NB4 (cell line): ENCODE results near the gene DPF1.
"Not testable (repeated sequence)": the region's sequence is repeated elsewhere in the genome, so short reads cannot be mapped to it uniquely, and the experiment has no call there.

ENCODE experiments used
- DNase-seq: peaks from one replicate; pipeline ENCODE4 v3.0.0; 2010; ENCODE audit warnings: low read depth
- H3K4me3 ChIP-seq: one replicate; pipeline ENCODE4 v1.5.1; 2011; ENCODE audit warnings: mild to moderate bottlenecking, low read depth, low read length, moderate library complexity
- CTCF ChIP-seq: IDR thresholded peaks from one replicate; pipeline ENCODE4 v1.5.1; 2012; ENCODE audit warnings: low read depth, low read length
- MAX ChIP-seq: IDR thresholded peaks from 2 replicates; pipeline ENCODE4 v1.6.1; 2011; ENCODE audit warnings: low read depth, low read length
- MYC ChIP-seq: IDR thresholded peaks from 2 replicates; pipeline ENCODE4 v1.6.1; 2011; ENCODE audit warnings: low read depth, low read length
- POLR2A ChIP-seq: IDR thresholded peaks from 2 replicates; pipeline ENCODE4 v1.6.1; 2011; ENCODE audit warnings: mild to moderate bottlenecking; ENCODE audit not compliant: insufficient read length; ENCODE audit errors: extremely low read depth

The DPF1 gene

GRCh38 chr19:38265921-38266429 lies 42.0 kb upstream of the DPF1 start:
- DNase-seq: no peak
- TF ChIP-seq CTCF (no peak), MAX (no peak), MYC (no peak), POLR2A (no peak)

GRCh38 chr19:38265213-38265861 lies 41.3 kb upstream of the DPF1 start:
- DNase-seq: no peak
- no peak overlapping the region for H3K4me3 ChIP-seq
- TF ChIP-seq MYC (no peak), POLR2A (no peak), CTCF (no peak), MAX (no peak)

More at GRCh38 chr19:38265921-38266429, 42.0 kb upstream of the DPF1 start:
- H3K4me3 ChIP-seq: no peak overlapping the region

GRCh38 chr19:38264486-38265212 lies 40.6 kb upstream of the DPF1 start, which contains the start of gene SPINT2:
Gene SPINT2 (plus strand): TSS chr19:38264573. CDS start chr19:38264893, 320 bp downstream.
- no peak within 1 kb of the TSS for H3K4me3 ChIP-seq
- no peak for TF ChIP-seq POLR2A
- no peak for DNase-seq

GRCh38 chr19:38263689-38264485 lies 39.9 kb upstream of the DPF1 start:
- TF ChIP-seq MAX (no peak), CTCF (no peak), MYC (no peak), POLR2A (no peak)
- H3K4me3 ChIP-seq: no peak overlapping the region

GRCh38 chr19:38262585-38263268 lies 38.7 kb upstream of the DPF1 start:
- no peak for DNase-seq
- H3K4me3 ChIP-seq: no peak overlapping the region

More at GRCh38 chr19:38263689-38264485, 39.9 kb upstream of the DPF1 start:
- DNase-seq: no peak

GRCh38 chr19:38261942-38262341 lies 37.9 kb upstream of the DPF1 start:
- not testable (repeated sequence) for H3K4me3 ChIP-seq, DNase-seq

More at GRCh38 chr19:38262585-38263268, 38.7 kb upstream of the DPF1 start:
- TF ChIP-seq CTCF (no peak), MYC (no peak), POLR2A (no peak), MAX (no peak)
